HEK293 (cell line): ENCODE data around the gene MEIG1.

Experiments used
- CTCF ChIP-seq: fragments of 450-650 bp; formaldehyde crosslinking; IDR thresholded peaks from 2 replicates; pipeline ENCODE4 v1.5.1; 2016; ENCODE audit warnings: missing biosample characterization, missing genetic modification characterization
- KLF1 ChIP-seq: fragments of 450-650 bp; formaldehyde crosslinking; IDR thresholded peaks from 2 replicates; pipeline ENCODE4 v1.5.1; 2016; ENCODE audit warnings: missing biosample characterization, missing genetic modification characterization
- REST ChIP-seq: fragments of 450-650 bp; formaldehyde crosslinking; IDR thresholded peaks from 2 replicates; pipeline ENCODE4 v1.5.1; 2016; ENCODE audit warnings: missing biosample characterization, missing genetic modification characterization
- ZNF362 ChIP-seq: fragments of 450-650 bp; formaldehyde crosslinking; IDR thresholded peaks from 2 replicates; pipeline ENCODE4 v1.5.1; 2016; ENCODE audit warnings: missing biosample characterization, missing genetic modification characterization
- ZNF792 ChIP-seq: fragments of 450-650 bp; formaldehyde crosslinking; IDR thresholded peaks from 2 replicates; pipeline ENCODE4 v1.5.1; 2016; ENCODE audit warnings: missing biosample characterization, missing genetic modification characterization

- TF ChIP-seq ZNF792 (tag by site-specific recombination) = 0 out of 2 replicates have a peak, but pooled peaks have one; percentile 24
- TF ChIP-seq REST (tag by site-specific recombination) = peak; percentile 77
- TF ChIP-seq ZNF362 = no peak
- peak; percentile 14; the same call in 1 of the 2 replicates for TF ChIP-seq KLF1 (tag by site-specific recombination)
- no peak for TF ChIP-seq CTCF (tag by site-specific recombination)
These were observed at the start of gene MEIG1 for GRCh38 chr10:14959221-14960057.
